HEK293 (cell line): ENCODE data around the gene DDIT4L.

ENCODE experiments used
- MYNN ChIP-seq: fragments of 450-650 bp; formaldehyde crosslinking; IDR thresholded peaks from 2 replicates; pipeline ENCODE4 v1.5.1; 2016; ENCODE audit warnings: missing biosample characterization, missing genetic modification characterization, borderline replicate concordance
- WT1 ChIP-seq: fragments of 450-650 bp; formaldehyde crosslinking; IDR thresholded peaks from 2 replicates; pipeline ENCODE4 v1.5.1; 2016; ENCODE audit warnings: missing biosample characterization, missing genetic modification characterization
- ZBTB20 ChIP-seq: fragments of 450-650 bp; formaldehyde crosslinking; IDR thresholded peaks from 2 replicates; pipeline ENCODE4 v1.5.1; 2016; ENCODE audit warnings: missing biosample characterization, missing genetic modification characterization
- ZBTB8A ChIP-seq: fragments of 450-650 bp; formaldehyde crosslinking; IDR thresholded peaks from 2 replicates; pipeline ENCODE4 v1.5.1; 2016; ENCODE audit warnings: missing biosample characterization, missing genetic modification characterization
- ZNF24 ChIP-seq: fragments of 450-650 bp; formaldehyde crosslinking; IDR thresholded peaks from 2 replicates; pipeline ENCODE4 v1.5.1; 2016; ENCODE audit warnings: missing biosample characterization, missing genetic modification characterization
- ZNF514 ChIP-seq: fragments of 450-650 bp; formaldehyde crosslinking; IDR thresholded peaks from 2 replicates; pipeline ENCODE4 v1.5.1; 2016; ENCODE audit warnings: missing biosample characterization, missing genetic modification characterization
- ZNF558 ChIP-seq: fragments of 450-650 bp; formaldehyde crosslinking; IDR thresholded peaks from 2 replicates; pipeline ENCODE4 v1.5.1; 2016; ENCODE audit warnings: missing biosample characterization, missing genetic modification characterization
- ZNF660 ChIP-seq: fragments of 450-650 bp; IDR thresholded peaks from 2 replicates; pipeline ENCODE4 v1.5.1; 2018; ENCODE audit warnings: missing biosample characterization, mild to moderate bottlenecking, missing genetic modification characterization
- ZNF747 ChIP-seq: fragments of 450-650 bp; formaldehyde crosslinking; IDR thresholded peaks from 2 replicates; pipeline ENCODE4 v1.5.1; 2016; ENCODE audit warnings: missing biosample characterization, missing genetic modification characterization
- ZNF791 ChIP-seq: fragments of 450-650 bp; formaldehyde crosslinking; IDR thresholded peaks from 2 replicates; pipeline ENCODE4 v1.5.1; 2016; ENCODE audit warnings: missing biosample characterization, missing genetic modification characterization
- ZSCAN16 ChIP-seq: fragments of 450-650 bp; formaldehyde crosslinking; IDR thresholded peaks from 2 replicates; pipeline ENCODE4 v1.5.1; 2016; ENCODE audit warnings: missing biosample characterization, missing genetic modification characterization
- TF ChIP-seq, protein P1 (sequence below): fragments of 450-650 bp; formaldehyde crosslinking; IDR thresholded peaks from 2 replicates; pipeline ENCODE4 v1.5.1; 2016; ENCODE audit warnings: missing biosample characterization, missing genetic modification characterization
- TF ChIP-seq, protein P2 (sequence below): sonication (generic); formaldehyde crosslinking; IDR thresholded peaks from 2 replicates; pipeline ENCODE4 v1.8.1; 2022; ENCODE audit warnings: mild to moderate bottlenecking, moderate library complexity, missing genetic modification reagents
- TF ChIP-seq, protein P3 (sequence below): fragments of 450-650 bp; formaldehyde crosslinking; IDR thresholded peaks from 2 replicates; pipeline ENCODE4 v1.5.1; 2016; ENCODE audit warnings: missing biosample characterization, missing genetic modification characterization, low read depth

DNA sequence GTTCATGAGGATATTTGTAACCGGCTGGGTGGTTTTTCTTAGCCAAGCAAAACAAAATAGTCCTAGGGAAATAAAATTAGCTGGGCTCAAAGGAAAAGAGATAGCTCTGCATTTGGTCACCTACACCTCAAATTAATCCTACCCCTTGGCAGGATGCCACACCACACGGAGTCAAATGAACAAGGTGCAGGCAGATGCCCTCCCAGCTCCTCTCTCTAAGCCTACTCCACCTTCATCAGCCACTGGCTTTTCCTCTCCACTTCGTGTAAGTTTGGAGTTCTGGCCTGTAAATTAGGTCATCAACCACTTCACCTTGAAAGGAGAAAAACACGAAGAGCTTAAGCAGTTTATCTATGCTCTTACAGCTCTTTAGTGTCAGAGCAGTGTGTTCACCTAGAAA, 1.4 kb downstream of the DDIT4L start:
- TF ChIP-seq, protein P1, sequence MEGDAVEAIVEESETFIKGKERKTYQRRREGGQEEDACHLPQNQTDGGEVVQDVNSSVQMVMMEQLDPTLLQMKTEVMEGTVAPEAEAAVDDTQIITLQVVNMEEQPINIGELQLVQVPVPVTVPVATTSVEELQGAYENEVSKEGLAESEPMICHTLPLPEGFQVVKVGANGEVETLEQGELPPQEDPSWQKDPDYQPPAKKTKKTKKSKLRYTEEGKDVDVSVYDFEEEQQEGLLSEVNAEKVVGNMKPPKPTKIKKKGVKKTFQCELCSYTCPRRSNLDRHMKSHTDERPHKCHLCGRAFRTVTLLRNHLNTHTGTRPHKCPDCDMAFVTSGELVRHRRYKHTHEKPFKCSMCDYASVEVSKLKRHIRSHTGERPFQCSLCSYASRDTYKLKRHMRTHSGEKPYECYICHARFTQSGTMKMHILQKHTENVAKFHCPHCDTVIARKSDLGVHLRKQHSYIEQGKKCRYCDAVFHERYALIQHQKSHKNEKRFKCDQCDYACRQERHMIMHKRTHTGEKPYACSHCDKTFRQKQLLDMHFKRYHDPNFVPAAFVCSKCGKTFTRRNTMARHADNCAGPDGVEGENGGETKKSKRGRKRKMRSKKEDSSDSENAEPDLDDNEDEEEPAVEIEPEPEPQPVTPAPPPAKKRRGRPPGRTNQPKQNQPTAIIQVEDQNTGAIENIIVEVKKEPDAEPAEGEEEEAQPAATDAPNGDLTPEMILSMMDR (tag by site-specific recombination), result no peak
- no peak for TF ChIP-seq ZNF747 (tag by site-specific recombination)
- TF ChIP-seq ZSCAN16 (tag by site-specific recombination), result no peak
- TF ChIP-seq WT1, result no peak
- TF ChIP-seq, protein P2, sequence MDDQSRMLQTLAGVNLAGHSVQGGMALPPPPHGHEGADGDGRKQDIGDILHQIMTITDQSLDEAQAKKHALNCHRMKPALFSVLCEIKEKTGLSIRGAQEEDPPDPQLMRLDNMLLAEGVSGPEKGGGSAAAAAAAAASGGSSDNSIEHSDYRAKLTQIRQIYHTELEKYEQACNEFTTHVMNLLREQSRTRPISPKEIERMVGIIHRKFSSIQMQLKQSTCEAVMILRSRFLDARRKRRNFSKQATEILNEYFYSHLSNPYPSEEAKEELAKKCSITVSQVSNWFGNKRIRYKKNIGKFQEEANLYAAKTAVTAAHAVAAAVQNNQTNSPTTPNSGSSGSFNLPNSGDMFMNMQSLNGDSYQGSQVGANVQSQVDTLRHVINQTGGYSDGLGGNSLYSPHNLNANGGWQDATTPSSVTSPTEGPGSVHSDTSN (CRISPR knock-in tag), result no peak
- no peak for TF ChIP-seq ZNF791
- TF ChIP-seq MYNN, result no peak
- no peak for TF ChIP-seq ZNF558 (tag by site-specific recombination)
- TF ChIP-seq, protein P3, sequence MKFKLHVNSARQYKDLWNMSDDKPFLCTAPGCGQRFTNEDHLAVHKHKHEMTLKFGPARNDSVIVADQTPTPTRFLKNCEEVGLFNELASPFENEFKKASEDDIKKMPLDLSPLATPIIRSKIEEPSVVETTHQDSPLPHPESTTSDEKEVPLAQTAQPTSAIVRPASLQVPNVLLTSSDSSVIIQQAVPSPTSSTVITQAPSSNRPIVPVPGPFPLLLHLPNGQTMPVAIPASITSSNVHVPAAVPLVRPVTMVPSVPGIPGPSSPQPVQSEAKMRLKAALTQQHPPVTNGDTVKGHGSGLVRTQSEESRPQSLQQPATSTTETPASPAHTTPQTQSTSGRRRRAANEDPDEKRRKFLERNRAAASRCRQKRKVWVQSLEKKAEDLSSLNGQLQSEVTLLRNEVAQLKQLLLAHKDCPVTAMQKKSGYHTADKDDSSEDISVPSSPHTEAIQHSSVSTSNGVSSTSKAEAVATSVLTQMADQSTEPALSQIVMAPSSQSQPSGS (tag by site-specific recombination), result no peak
- no peak for TF ChIP-seq ZNF24
- TF ChIP-seq ZBTB20 (tag by site-specific recombination), result no peak
- TF ChIP-seq ZBTB8A (tag by site-specific recombination), result no peak
- no peak for TF ChIP-seq ZNF660 (tag by site-specific recombination)
- TF ChIP-seq ZNF514, result no peak
